ENCODE results near the gene ITPR2. TPM values are rescaled to one million over a fixed set of nuclear protein-coding genes. Genes with fewer than 3 reads are reported as not detected.

The ITPR2 gene
- total and polyA plus RNA-seq, 4 donors, result 11.7 to 93.3 (median 35.4) TPM

DNA sequence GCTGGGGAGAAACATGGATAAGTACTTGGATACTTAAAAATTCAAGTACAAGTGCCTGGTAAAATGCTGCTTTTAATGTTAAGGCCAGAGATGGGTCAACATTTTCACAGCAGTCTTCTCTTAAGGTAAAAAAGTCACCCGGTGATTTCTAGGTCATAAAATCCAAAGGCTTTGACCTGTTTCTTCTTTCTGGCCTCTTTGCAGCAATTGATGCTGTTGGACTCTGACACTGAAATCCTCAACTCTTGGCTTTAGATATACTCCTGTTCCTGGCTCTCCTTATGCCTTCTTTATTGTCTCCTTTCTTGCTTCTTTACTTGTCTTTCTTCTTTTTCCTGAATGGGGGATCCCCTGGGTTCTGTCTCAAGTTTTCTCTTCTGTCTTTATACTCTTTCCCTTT lies 448.5 kb downstream of the ITPR2 start:
- H3K27me3 ChIP-seq (ENCODE audit: control insufficient read depth in 4 of 4, insufficient read depth in 4 of 4, low read length in 3 of 4), result no peaks in the 10 kb centered on the region
- no peak for DNase-seq (ENCODE audit: low spot score)
- no peak overlapping the region for H3K27ac ChIP-seq (ENCODE audit: low read depth in 1 of 2, low read length in 2 of 2)
- no peak overlapping the region for H3K9ac ChIP-seq (ENCODE audit: low read depth in 1 of 2, low read length in 2 of 2)
- no peak for TF ChIP-seq FOXA1 (IDR thresholded peaks at IDR 0.05)
- TF ChIP-seq, protein P1, sequence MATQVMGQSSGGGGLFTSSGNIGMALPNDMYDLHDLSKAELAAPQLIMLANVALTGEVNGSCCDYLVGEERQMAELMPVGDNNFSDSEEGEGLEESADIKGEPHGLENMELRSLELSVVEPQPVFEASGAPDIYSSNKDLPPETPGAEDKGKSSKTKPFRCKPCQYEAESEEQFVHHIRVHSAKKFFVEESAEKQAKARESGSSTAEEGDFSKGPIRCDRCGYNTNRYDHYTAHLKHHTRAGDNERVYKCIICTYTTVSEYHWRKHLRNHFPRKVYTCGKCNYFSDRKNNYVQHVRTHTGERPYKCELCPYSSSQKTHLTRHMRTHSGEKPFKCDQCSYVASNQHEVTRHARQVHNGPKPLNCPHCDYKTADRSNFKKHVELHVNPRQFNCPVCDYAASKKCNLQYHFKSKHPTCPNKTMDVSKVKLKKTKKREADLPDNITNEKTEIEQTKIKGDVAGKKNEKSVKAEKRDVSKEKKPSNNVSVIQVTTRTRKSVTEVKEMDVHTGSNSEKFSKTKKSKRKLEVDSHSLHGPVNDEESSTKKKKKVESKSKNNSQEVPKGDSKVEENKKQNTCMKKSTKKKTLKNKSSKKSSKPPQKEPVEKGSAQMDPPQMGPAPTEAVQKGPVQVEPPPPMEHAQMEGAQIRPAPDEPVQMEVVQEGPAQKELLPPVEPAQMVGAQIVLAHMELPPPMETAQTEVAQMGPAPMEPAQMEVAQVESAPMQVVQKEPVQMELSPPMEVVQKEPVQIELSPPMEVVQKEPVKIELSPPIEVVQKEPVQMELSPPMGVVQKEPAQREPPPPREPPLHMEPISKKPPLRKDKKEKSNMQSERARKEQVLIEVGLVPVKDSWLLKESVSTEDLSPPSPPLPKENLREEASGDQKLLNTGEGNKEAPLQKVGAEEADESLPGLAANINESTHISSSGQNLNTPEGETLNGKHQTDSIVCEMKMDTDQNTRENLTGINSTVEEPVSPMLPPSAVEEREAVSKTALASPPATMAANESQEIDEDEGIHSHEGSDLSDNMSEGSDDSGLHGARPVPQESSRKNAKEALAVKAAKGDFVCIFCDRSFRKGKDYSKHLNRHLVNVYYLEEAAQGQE (IDR thresholded peaks at IDR 0.05), result no peak
- TF ChIP-seq, protein P2, sequence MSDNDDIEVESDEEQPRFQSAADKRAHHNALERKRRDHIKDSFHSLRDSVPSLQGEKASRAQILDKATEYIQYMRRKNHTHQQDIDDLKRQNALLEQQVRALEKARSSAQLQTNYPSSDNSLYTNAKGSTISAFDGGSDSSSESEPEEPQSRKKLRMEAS (IDR thresholded peaks at IDR 0.05), result no peak
- no peak for TF ChIP-seq SP1 (IDR thresholded peaks at IDR 0.05)
- TF ChIP-seq GABPA (IDR thresholded peaks at IDR 0.05 in 1 of 2, conservative IDR thresholded peaks at IDR 0.05 in 1 of 2), result no peak
- peaks cover 0 to 4% (median under 1%) of the 10 kb centered on the region in 4 donors for H3K4me1 ChIP-seq (ENCODE audit: control insufficient read depth in 4 of 4, insufficient read depth in 4 of 4, low read length in 3 of 4)
- H3K9me3 ChIP-seq (ENCODE audit: control insufficient read depth in 4 of 4, low read length in 3 of 4), result no peaks in the 10 kb centered on the region
- H3K36me3 ChIP-seq (ENCODE audit: control insufficient read depth in 4 of 4, insufficient read depth in 3 of 4, low read depth in 1 of 4, low read length in 3 of 4), result peaks cover 5 to 40% (median 29%) of the 10 kb centered on the region in 4 donors
- H3K4me3 ChIP-seq (ENCODE audit: low read depth in 1 of 3, low read length in 3 of 3), result no peak overlapping the region
- 71% methylated on average over 1 of the region's 1 CpG for WGBS

DNA sequence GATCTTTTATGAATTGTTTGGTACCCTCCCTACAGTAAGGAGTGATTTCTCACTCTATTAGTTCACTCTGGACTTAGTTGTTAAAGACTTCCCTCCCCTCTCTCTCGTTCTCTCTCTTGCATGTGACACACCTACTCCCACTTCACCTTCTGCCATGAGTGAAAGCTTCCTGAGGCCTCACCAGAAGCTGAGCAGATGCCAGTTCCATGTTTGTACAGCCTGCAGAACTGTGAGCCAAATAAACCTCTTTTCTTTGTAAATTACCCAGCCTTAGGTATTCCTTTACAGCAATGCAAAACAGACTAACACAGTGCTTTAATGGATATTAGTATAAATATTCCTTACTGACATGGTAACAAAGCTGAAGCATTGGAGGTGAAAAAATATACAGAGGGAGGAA lies 450.0 kb downstream of the ITPR2 start:
- WGBS, result 81% methylated on average over 1 of the region's 1 CpG
- H3K9ac ChIP-seq (ENCODE audit: low read depth in 1 of 2, low read length in 2 of 2), result no peak overlapping the region

More for the DNA sequence above, 450.0 kb downstream of the ITPR2 start:
- no peak for DNase-seq (ENCODE audit: low spot score)
- Histone ChIP-seq H3K36me3 (ENCODE audit: control insufficient read depth in 4 of 4, insufficient read depth in 3 of 4, low read depth in 1 of 4, low read length in 3 of 4) (peaks cover 5 to 40% (median 34%) of the 10 kb centered on the region in 4 donors), H3K27ac (ENCODE audit: low read depth in 1 of 2, low read length in 2 of 2) (no peak overlapping the region), H3K9me3 (ENCODE audit: control insufficient read depth in 4 of 4, low read length in 3 of 4) (no peaks in the 10 kb centered on the region), H3K4me1 (ENCODE audit: control insufficient read depth in 4 of 4, insufficient read depth in 4 of 4, low read length in 3 of 4) (no peaks in the 10 kb centered on the region), H3K4me3 (ENCODE audit: low read depth in 1 of 3, low read length in 3 of 3) (no peak overlapping the region), H3K27me3 (ENCODE audit: control insufficient read depth in 4 of 4, insufficient read depth in 4 of 4, low read length in 3 of 4) (no peaks in the 10 kb centered on the region)
- TF ChIP-seq YY1 (IDR thresholded peaks at IDR 0.05), result no peak
- no peak for TF ChIP-seq HNF4G (IDR thresholded peaks at IDR 0.05)
- TF ChIP-seq, protein P3, sequence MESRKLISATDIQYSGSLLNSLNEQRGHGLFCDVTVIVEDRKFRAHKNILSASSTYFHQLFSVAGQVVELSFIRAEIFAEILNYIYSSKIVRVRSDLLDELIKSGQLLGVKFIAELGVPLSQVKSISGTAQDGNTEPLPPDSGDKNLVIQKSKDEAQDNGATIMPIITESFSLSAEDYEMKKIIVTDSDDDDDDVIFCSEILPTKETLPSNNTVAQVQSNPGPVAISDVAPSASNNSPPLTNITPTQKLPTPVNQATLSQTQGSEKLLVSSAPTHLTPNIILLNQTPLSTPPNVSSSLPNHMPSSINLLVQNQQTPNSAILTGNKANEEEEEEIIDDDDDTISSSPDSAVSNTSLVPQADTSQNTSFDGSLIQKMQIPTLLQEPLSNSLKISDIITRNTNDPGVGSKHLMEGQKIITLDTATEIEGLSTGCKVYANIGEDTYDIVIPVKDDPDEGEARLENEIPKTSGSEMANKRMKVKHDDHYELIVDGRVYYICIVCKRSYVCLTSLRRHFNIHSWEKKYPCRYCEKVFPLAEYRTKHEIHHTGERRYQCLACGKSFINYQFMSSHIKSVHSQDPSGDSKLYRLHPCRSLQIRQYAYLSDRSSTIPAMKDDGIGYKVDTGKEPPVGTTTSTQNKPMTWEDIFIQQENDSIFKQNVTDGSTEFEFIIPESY (IDR thresholded peaks at IDR 0.05), result no peak
- no peak for TF ChIP-seq NR2F2 (IDR thresholded peaks at IDR 0.05)
- TF ChIP-seq, protein P1 (IDR thresholded peaks at IDR 0.05), result no peak
